Caco-2 (cell line): ENCODE data around the gene LECT2. TPM values are rescaled to one million over a fixed set of nuclear protein-coding genes. Genes with fewer than 3 reads are reported as not detected.
A peak's percentile ranks its signal among the peaks of the same experiment; 100 is the strongest.

Experiments
- BruUV-seq: library from RNA; stranded (reverse); fragments of 400-500 nt; replicated peaks from 2 replicates; lab custom pipeline; 2021; lab: Mats Ljungman, UMichigan
- CTCF ChIA-PET: fragments of 300-600 bp; sonication (Branson Sonifier 250); formaldehyde crosslinking; loops from one replicate; lab custom pipeline; 2022; ENCODE audit warnings: antibody characterized with exemption; lab: Charles Lee
- POLR2A ChIA-PET: fragments of 300-600 bp; sonication (Branson Sonifier 250); formaldehyde crosslinking; loops from one replicate; lab custom pipeline; 2022; ENCODE audit warnings: antibody characterized with exemption; lab: Charles Lee
- DNase-seq, 2 experiments: peaks; one replicate each; pipeline versions ENCODE4 v3.0.0 to v3.0.0-alpha.2; 2020 to 2022
- H3K27me3 ChIP-seq: replicated peaks from 2 replicates; pipeline ENCODE4 v1.6.0; 2011; ENCODE audit warnings: low read length; ENCODE audit not compliant: control insufficient read depth, insufficient read depth
- H3K36me3 ChIP-seq: 2 replicates; pipeline ENCODE4 v1.5.1; 2011; ENCODE audit warnings: low read length; ENCODE audit not compliant: control insufficient read depth, insufficient read depth
- H3K4me1 ChIP-seq: fragments of 250-450 bp; sonication (Bioruptor Pico); 2 replicates; pipeline ENCODE4 v1.5.1; 2020; ENCODE audit warnings: mild to moderate bottlenecking
- H3K4me3 ChIP-seq: 2 replicates; pipeline ENCODE4 v1.5.1; 2011; ENCODE audit warnings: low read depth, mild to moderate bottlenecking, control low read depth, low read length
- H3K9me3 ChIP-seq: fragments of 250-450 bp; sonication (Bioruptor Pico); 2 replicates; pipeline ENCODE4 v1.5.1; 2020; ENCODE audit warnings: mild to moderate bottlenecking, moderate library complexity
- H3K27ac Mint-ChIP-seq: one replicate; pipeline ENCODE4 v1.8.0; 2022; ENCODE audit warnings: mixed read lengths; ENCODE audit not compliant: unreplicated experiment
- H3K27me3 Mint-ChIP-seq: one replicate; pipeline ENCODE4 v1.8.0; 2022; ENCODE audit warnings: mixed read lengths; ENCODE audit not compliant: insufficient read depth, unreplicated experiment
- H3K36me3 Mint-ChIP-seq: one replicate; pipeline ENCODE4 v1.8.0; 2022; ENCODE audit warnings: mild to moderate bottlenecking, mixed read lengths; ENCODE audit not compliant: insufficient read depth, unreplicated experiment
- H3K4me1 Mint-ChIP-seq: one replicate; pipeline ENCODE4 v1.8.0; 2022; ENCODE audit warnings: low read depth, mixed read lengths; ENCODE audit not compliant: unreplicated experiment
- H3K4me3 Mint-ChIP-seq: one replicate; pipeline ENCODE4 v1.8.0; 2022; ENCODE audit warnings: mild to moderate bottlenecking, moderate library complexity, mixed read lengths; ENCODE audit not compliant: unreplicated experiment
- H3K9me3 Mint-ChIP-seq: one replicate; pipeline ENCODE4 v1.8.0; 2022; ENCODE audit warnings: mixed read lengths; ENCODE audit not compliant: unreplicated experiment
- CTCF ChIP-seq, 2 experiments: fragments of 200-600 bp in 1 of 2; IDR thresholded peaks; 1 replicate in 1 of 2; 2 replicates in 1 of 2; pipeline versions ENCODE4 v1.5.1 to v1.8.0; 2011 to 2022; ENCODE audit warnings: antibody characterized with exemption in 1 of 2, control low read depth in 1 of 2, inconsistent platforms in 1 of 2, low read depth in 1 of 2, low read length in 1 of 2, mild to moderate bottlenecking in 1 of 2, moderate library complexity in 1 of 2; ENCODE audit not compliant: insufficient read depth in 1 of 2, severe bottlenecking in 1 of 2, unreplicated experiment in 1 of 2
- intact Hi-C: fragments of 100-400 bp; cut with micrococcal nuclease; formaldehyde crosslinking; loops from one replicate; pipeline ENCODE4 v1.10.0; 2022; ENCODE audit not compliant: unreplicated experiment
- total RNA-seq: library from RNA; stranded (reverse); gene quantifications from 2 replicates; pipeline ENCODE4 v1.2.3, GENCODE V29; 2022

The LECT2 gene
- total RNA-seq, 1 experiment from 2014 or later, result 0.70 TPM

DNA sequence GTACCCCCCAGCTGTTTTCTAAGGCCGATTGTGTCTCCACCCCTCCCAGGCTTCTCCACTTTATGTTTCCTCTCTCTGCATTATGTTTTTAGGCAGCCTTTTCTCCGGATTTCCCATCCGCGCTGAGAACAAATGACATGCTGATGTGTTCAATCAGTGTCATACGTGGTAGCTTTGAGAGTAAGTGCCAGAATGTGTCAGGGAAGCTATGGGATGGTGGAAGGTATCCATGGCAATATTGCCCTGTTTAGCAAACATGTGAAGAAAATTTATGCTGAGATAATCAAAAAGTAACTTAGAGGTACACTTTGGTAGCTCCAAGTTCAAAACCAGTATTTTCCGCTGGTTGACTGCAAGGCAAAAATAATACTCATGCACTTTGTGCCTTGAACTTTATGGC lies 36.6 kb upstream of the LECT2 start:
- DNase-seq, result no peak
- Mint-ChIP-seq H3K27ac (no peak overlapping the region), H3K4me3 (no peak overlapping the region), H3K27me3 (no peaks in the 10 kb centered on the region), H3K9me3 (no peaks in the 10 kb centered on the region), H3K4me1 (no peaks in the 10 kb centered on the region), H3K36me3 (no peaks in the 10 kb centered on the region)
- no peaks in the 10 kb centered on the region for H3K4me1 ChIP-seq
- ChIA-PET POLR2A (no interaction called here), CTCF (no interaction called here)
- no peaks in the 10 kb centered on the region for H3K9me3 ChIP-seq
- intact Hi-C loops, result no loop called here
- no peak overlapping the region for H3K4me3 ChIP-seq
- no peaks in the 10 kb centered on the region for H3K27me3 ChIP-seq
- H3K36me3 ChIP-seq, result no peaks in the 10 kb centered on the region
- no TSS peak for BruUV-seq
- TF ChIP-seq CTCF (IDR thresholded peaks at IDR 0.05; ENCODE audit: insufficient read depth in 1 of 2, low read depth in 1 of 2, low read length in 1 of 2, severe bottlenecking in 1 of 2, unreplicated experiment in 1 of 2), result no peak

GRCh38 chr5:135990528-135991255 lies 35.9 kb upstream of the LECT2 start:
- Mint-ChIP-seq H3K9me3 (no peaks in the 10 kb centered on the region), H3K27ac (no peak overlapping the region), H3K36me3 (no peaks in the 10 kb centered on the region), H3K27me3 (no peaks in the 10 kb centered on the region), H3K4me1 (no peaks in the 10 kb centered on the region), H3K4me3 (no peak overlapping the region)
- no peak for DNase-seq
- no TSS peak for BruUV-seq
- Histone ChIP-seq H3K4me1 (no peaks in the 10 kb centered on the region), H3K9me3 (no peaks in the 10 kb centered on the region), H3K36me3 (no peaks in the 10 kb centered on the region), H3K4me3 (no peak overlapping the region), H3K27me3 (no peaks in the 10 kb centered on the region)
- POLR2A ChIA-PET, result no interaction called here
- intact Hi-C loops, result no loop called here
- CTCF ChIA-PET, result interaction anchor here (1.1 kb wide), 1 partner anchor 437 kb away, joined by 3 read pairs; no protein-coding TSS in a partner anchor
- no peak for TF ChIP-seq CTCF (IDR thresholded peaks at IDR 0.05; ENCODE audit: insufficient read depth in 1 of 2, low read depth in 1 of 2, low read length in 1 of 2, severe bottlenecking in 1 of 2, unreplicated experiment in 1 of 2)

GRCh38 chr5:135989686-135990085 lies 34.9 kb upstream of the LECT2 start:
- no peak overlapping the region for H3K27ac Mint-ChIP-seq
- intact Hi-C loops, result loop anchor here (1.0 kb wide), 2 partner anchors 44 to 102 kb away; no protein-coding TSS in a partner anchor
- no peaks in the 10 kb centered on the region for H3K36me3 Mint-ChIP-seq
- H3K4me3 ChIP-seq, result no peak overlapping the region
- H3K36me3 ChIP-seq, result no peaks in the 10 kb centered on the region
- no peaks in the 10 kb centered on the region for H3K27me3 ChIP-seq
- no peak for DNase-seq
- no peaks in the 10 kb centered on the region for H3K4me1 Mint-ChIP-seq
- POLR2A ChIA-PET, result no interaction called here
- no peaks in the 10 kb centered on the region for H3K9me3 ChIP-seq
- H3K9me3 Mint-ChIP-seq, result no peaks in the 10 kb centered on the region
- H3K27me3 Mint-ChIP-seq, result no peaks in the 10 kb centered on the region
- no peaks in the 10 kb centered on the region for H3K4me1 ChIP-seq
- CTCF ChIA-PET, result interaction anchor here (0.6 to 1.3 kb wide), 6 partner anchors 38 to 436 kb away, joined by 3 to 7 read pairs (median 3); no protein-coding TSS in a partner anchor
- H3K4me3 Mint-ChIP-seq, result no peak overlapping the region
- peak in 1 of 2 experiments; percentile 26 for TF ChIP-seq CTCF (IDR thresholded peaks at IDR 0.05; ENCODE audit: insufficient read depth in 1 of 2, low read depth in 1 of 2, low read length in 1 of 2, severe bottlenecking in 1 of 2, unreplicated experiment in 1 of 2)
- no TSS peak for BruUV-seq
